WERI-Rb-1 (cell line): ENCODE results near the gene OR10P1.

ENCODE experiments used
- DNase-seq: peaks from one replicate; pipeline ENCODE4 v3.0.0-alpha.2; 2020
- H3K27ac ChIP-seq: fragments of 250-450 bp; sonication (Bioruptor Pico); 2 replicates; pipeline ENCODE4 v1.5.1; 2020; ENCODE audit warnings: mild to moderate bottlenecking, moderate library complexity
- H3K27me3 ChIP-seq: fragments of 250-450 bp; sonication (Bioruptor Pico); 2 replicates; pipeline ENCODE4 v1.5.1; 2021; ENCODE audit warnings: mild to moderate bottlenecking, low read depth, moderate library complexity; ENCODE audit not compliant: insufficient read depth, severe bottlenecking
- H3K36me3 ChIP-seq: fragments of 250-450 bp; sonication (Bioruptor Pico); 2 replicates; pipeline ENCODE4 v1.5.1; 2020; ENCODE audit warnings: mild to moderate bottlenecking, moderate library complexity
- H3K4me3 ChIP-seq: 2 replicates; pipeline ENCODE4 v1.5.1; 2011; ENCODE audit warnings: low read depth, mild to moderate bottlenecking, control low read depth, low read length
- H3K9me3 ChIP-seq: fragments of 250-450 bp; sonication (Bioruptor Pico); 2 replicates; pipeline ENCODE4 v1.5.1; 2021; ENCODE audit warnings: mild to moderate bottlenecking, moderate library complexity; ENCODE audit not compliant: severe bottlenecking
- CTCF ChIP-seq: IDR thresholded peaks from 2 replicates; pipeline ENCODE4 v1.5.1; 2011; ENCODE audit warnings: low read depth, mild to moderate bottlenecking, control low read depth, inconsistent platforms, low read length

The OR10P1 gene

GRCh38 chr12:55619354-55620138, 17.1 kb upstream of the OR10P1 start:
- peaks cover 15% of the 10 kb centered on the region for H3K9me3 ChIP-seq
- H3K36me3 ChIP-seq, result no peaks in the 10 kb centered on the region
- no peak overlapping the region for H3K4me3 ChIP-seq
- peak; percentile 52 for DNase-seq
- TF ChIP-seq CTCF, result peak; percentile 43
- no peak overlapping the region for H3K27ac ChIP-seq
- H3K27me3 ChIP-seq, result peaks cover 42% of the 10 kb centered on the region

- DNase-seq, result no peak
- Histone ChIP-seq H3K36me3 (no peaks in the 10 kb centered on the region), H3K4me3 (no peak overlapping the region), H3K27ac (no peak overlapping the region), H3K27me3 (peaks cover 47% of the 10 kb centered on the region), H3K9me3 (no peaks in the 10 kb centered on the region)
- no peak for TF ChIP-seq CTCF
These were observed 12.6 kb upstream of the OR10P1 start for GRCh38 chr12:55624056-55624455.

- Histone ChIP-seq H3K36me3 (no peaks in the 10 kb centered on the region), H3K27me3 (peaks cover 42% of the 10 kb centered on the region), H3K9me3 (no peaks in the 10 kb centered on the region), H3K4me3 (no peak overlapping the region), H3K27ac (no peak overlapping the region)
- no peak for DNase-seq
- no peak for TF ChIP-seq CTCF
These were observed 10.5 kb upstream of the OR10P1 start for GRCh38 chr12:55626154-55626553.

GRCh38 chr12:55629058-55629841, 7.4 kb upstream of the OR10P1 start:
- no peaks in the 10 kb centered on the region for H3K9me3 ChIP-seq
- H3K4me3 ChIP-seq, result no peak overlapping the region
- H3K27ac ChIP-seq, result no peak overlapping the region
- TF ChIP-seq CTCF, result no peak
- H3K27me3 ChIP-seq, result peaks cover 38% of the 10 kb centered on the region
- DNase-seq, result no peak
- no peaks in the 10 kb centered on the region for H3K36me3 ChIP-seq

- no peak overlapping the region for H3K4me3 ChIP-seq
- no peaks in the 10 kb centered on the region for H3K36me3 ChIP-seq
- no peak overlapping the region for H3K27ac ChIP-seq
- no peaks in the 10 kb centered on the region for H3K9me3 ChIP-seq
- H3K27me3 ChIP-seq, result peaks cover 35% of the 10 kb centered on the region
- no peak for TF ChIP-seq CTCF
- DNase-seq, result no peak
These were observed 5.6 kb upstream of the OR10P1 start for GRCh38 chr12:55631056-55631455.
